Testis (tissue), 3 donors: ENCODE results near the gene HMG20A. TPM values are rescaled to one million over a fixed set of nuclear protein-coding genes. Genes with fewer than 3 reads are reported as not detected.
A peak's percentile ranks its signal among the peaks of the same experiment; 100 is the strongest.

ENCODE experiments used
- DNase-seq: peaks from one replicate; pipeline ENCODE4 v3.0.0-alpha.2; 2019
- H3K27ac ChIP-seq, 2 donors: fragments of 200-600 bp; sonication (generic); one replicate each; pipeline ENCODE4 v1.5.1; 2019
- H3K27me3 ChIP-seq: fragments of 200-600 bp; sonication (generic); one replicate; pipeline ENCODE4 v1.5.1; 2019
- H3K36me3 ChIP-seq: fragments of 200-600 bp; sonication (generic); one replicate; pipeline ENCODE4 v1.5.1; 2017; ENCODE audit warnings: low read depth; ENCODE audit errors: missing control alignments
- H3K4me1 ChIP-seq: fragments of 200-600 bp; sonication (generic); one replicate; pipeline ENCODE4 v1.5.1; 2019
- H3K4me3 ChIP-seq, 2 donors: fragments of 200-600 bp; sonication (generic); one replicate each; pipeline ENCODE4 v1.5.1; 2017 to 2019
- H3K9me3 ChIP-seq: fragments of 200-600 bp; sonication (generic); one replicate; pipeline ENCODE4 v1.5.1; 2017
- POLR2A ChIP-seq: fragments of 450-650 bp; IDR thresholded peaks from one replicate; pipeline ENCODE4 v1.6.1; 2017; ENCODE audit warnings: antibody characterized with exemption, mild to moderate bottlenecking, moderate library complexity
- WGBS, 2 donors: methylation state at CpG; one replicate each; pipeline ENCODE4 v1.1.5; 2018; 5-methylcytosine and 5-hydroxymethylcytosine counted together
- intact Hi-C: fragments of 100-400 bp; cut with DNase I; formaldehyde crosslinking; loops from one replicate; pipeline ENCODE4 v1.15.1; 2023; ENCODE audit warnings: low total_unique reads
- polyA plus RNA-seq: library from polyadenylated mRNA; stranded (reverse); fragments of 350-450 nt; fragmentation: Illumina TruSeq; extraction: RNeasy Lipid Tissue Mini Kit (QIAGEN cat#74804); gene quantifications from one replicate; pipeline ENCODE4 v1.2.3, GENCODE V29; 2014; ENCODE audit warnings: low read depth, low replicate concordance; ENCODE audit not compliant: insufficient read depth
- total RNA-seq, 2 donors: library from RNA; depleted of rRNA; stranded (reverse); fragments of >200 nt; gene quantifications; one replicate each; pipeline ENCODE4 v1.2.3, GENCODE V29; 2016
- TF ChIP-seq, protein P1 (sequence below), 3 experiments: fragments of 450-650 bp in 2 of 3; fragments of 200-600 bp in 1 of 3; sonication (generic) in 1 of 3; IDR thresholded peaks; one replicate each; pipeline ENCODE4 v1.5.1; 2016 to 2019; ENCODE audit warnings: antibody characterized with exemption in 3 of 3, mild to moderate bottlenecking in 2 of 3, moderate library complexity in 1 of 3

The HMG20A gene
- total and polyA plus RNA-seq, 3 donors from 2014 or later, result 44.2 to 87.7 (median 76.9) TPM

DNA sequence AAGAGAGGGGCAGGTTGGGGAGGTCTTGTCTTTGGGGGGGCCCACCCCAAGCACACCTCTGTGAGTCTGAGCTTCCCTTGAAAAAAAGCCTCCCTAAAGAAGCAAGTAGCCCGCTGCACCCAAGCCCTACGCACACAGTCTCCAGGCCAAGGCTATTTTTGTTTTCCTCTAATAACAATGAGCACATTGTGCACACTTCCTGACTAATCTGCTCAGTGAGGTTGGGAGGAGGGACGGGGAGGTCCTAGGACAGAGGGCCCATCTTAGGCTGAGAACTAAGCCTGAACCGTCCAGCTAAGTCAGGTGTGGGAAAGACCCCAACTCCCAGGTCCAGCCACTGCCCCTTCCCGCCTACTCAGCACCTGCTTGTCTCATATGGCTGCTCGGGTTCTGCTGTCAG, 87.2 kb downstream of the HMG20A start:
- Histone ChIP-seq H3K4me3 (no peak overlapping the region), H3K27ac (peak overlapping the region; percentile 91 to 92), H3K4me1 (peaks cover 63% of the 10 kb centered on the region), H3K36me3 (no peaks in the 10 kb centered on the region), H3K27me3 (no peaks in the 10 kb centered on the region), H3K9me3 (no peaks in the 10 kb centered on the region)
- 26 to 55% methylated on average over 5 to 6 of the region's 6 CpGs for WGBS, 2 donors
- DNase-seq, result peak; percentile 93
- intact Hi-C loops, result no loop called here
- TF ChIP-seq POLR2A, result no peak
- TF ChIP-seq, protein P1, sequence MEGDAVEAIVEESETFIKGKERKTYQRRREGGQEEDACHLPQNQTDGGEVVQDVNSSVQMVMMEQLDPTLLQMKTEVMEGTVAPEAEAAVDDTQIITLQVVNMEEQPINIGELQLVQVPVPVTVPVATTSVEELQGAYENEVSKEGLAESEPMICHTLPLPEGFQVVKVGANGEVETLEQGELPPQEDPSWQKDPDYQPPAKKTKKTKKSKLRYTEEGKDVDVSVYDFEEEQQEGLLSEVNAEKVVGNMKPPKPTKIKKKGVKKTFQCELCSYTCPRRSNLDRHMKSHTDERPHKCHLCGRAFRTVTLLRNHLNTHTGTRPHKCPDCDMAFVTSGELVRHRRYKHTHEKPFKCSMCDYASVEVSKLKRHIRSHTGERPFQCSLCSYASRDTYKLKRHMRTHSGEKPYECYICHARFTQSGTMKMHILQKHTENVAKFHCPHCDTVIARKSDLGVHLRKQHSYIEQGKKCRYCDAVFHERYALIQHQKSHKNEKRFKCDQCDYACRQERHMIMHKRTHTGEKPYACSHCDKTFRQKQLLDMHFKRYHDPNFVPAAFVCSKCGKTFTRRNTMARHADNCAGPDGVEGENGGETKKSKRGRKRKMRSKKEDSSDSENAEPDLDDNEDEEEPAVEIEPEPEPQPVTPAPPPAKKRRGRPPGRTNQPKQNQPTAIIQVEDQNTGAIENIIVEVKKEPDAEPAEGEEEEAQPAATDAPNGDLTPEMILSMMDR (IDR thresholded peaks at IDR 0.05), result no peak

DNA sequence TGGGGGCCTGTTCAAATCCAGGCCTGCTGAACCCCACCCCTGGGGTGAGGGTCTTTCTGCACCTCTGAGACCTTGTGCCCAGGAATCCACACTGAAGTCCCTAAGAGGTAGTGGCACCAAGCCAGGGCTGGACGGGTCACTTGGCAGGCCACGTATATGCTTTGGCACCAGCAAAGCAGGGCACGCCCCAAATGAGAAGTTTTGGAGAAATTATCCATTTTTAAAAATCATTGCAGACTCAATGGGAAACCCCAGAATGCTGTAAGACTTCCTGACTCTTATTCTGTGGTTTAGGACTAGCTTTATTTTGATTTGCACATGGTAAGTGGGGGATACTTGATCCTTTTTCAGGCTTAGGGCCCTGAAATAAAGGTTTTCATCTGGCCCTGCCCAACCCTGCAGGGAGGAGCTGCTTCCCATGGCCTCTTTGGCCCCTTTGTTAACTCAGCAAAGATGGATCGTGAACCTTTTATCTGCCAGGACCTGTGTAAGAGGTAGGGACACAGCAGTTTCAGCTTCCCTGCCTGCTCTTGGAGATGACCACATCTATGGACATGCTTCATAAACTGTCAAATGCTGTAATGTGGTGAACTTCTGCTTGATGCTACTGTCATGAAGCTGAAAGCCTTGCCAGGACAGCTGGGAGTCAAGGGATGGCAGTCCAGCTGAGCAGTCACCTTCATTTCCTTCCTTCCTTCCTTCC, 88.0 kb downstream of the HMG20A start:
- Histone ChIP-seq H3K27ac (peak overlapping the region; percentile 91 to 92), H3K9me3 (no peaks in the 10 kb centered on the region), H3K27me3 (no peaks in the 10 kb centered on the region), H3K36me3 (no peaks in the 10 kb centered on the region), H3K4me3 (no peak overlapping the region), H3K4me1 (peaks cover 63% of the 10 kb centered on the region)
- peak; percentile 45 for DNase-seq
- TF ChIP-seq POLR2A, result no peak
- TF ChIP-seq, protein P1 (IDR thresholded peaks at IDR 0.05), result no peak
- intact Hi-C loops, result no loop called here
- 34 to 48% methylated on average over 4 of the region's 4 CpGs for WGBS, 2 donors

DNA sequence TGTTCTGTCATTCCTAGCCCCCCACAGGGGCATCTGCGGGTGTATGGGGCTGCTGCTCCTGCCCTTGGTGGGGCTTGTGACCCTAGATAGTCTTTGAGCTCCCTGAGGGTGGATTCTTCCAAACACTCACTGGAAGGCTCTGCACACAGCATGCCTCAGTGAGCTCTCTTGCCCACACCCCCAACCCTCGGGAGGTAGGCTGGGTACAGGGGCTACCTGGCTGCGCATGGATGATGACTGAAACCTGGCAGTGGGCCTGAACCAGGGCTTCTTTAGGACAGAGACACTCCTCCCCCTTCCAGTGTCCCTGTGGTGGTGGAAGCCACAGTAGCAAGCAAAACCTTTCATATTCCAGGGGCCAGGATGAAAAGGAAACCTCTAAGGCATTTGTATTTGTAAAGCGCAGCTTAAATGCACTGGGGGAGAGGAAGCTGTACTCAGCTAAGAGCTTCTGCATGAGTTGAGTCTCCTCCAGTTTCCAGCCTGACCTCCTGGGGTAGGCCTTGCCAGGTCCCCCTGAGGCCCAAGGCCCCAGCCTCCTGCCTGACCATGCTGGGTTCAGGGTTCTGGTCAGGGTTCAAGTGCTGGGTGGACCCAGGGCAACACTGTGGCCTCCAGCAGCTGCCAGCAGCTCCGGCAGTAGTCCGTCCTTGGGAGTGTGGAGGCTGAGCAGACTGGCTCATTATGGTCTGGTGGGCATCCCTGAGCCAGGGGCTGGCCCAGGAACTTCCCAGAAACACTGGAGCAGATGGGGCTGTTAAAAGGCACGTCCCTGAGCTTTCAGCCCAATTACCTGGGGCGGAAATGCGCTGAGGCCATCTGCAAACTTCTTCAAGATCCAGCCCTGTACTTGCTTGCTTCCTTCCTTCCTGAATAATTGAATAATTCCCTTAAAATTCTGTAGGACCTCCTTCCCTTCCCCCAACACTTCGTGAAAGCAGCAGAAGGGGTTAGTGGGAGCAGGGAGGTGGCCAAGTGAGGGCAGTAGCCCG, 89.7 kb downstream of the HMG20A start:
- H3K27ac ChIP-seq, result peak overlapping the region in 1 of 2 donors; percentile 59
- no peaks in the 10 kb centered on the region for H3K36me3 ChIP-seq
- H3K4me3 ChIP-seq, result no peak overlapping the region
- no peak for TF ChIP-seq POLR2A
- TF ChIP-seq, protein P1 (IDR thresholded peaks at IDR 0.05), result no peak
- H3K9me3 ChIP-seq, result no peaks in the 10 kb centered on the region
- H3K4me1 ChIP-seq, result peaks cover 53% of the 10 kb centered on the region
- H3K27me3 ChIP-seq, result no peaks in the 10 kb centered on the region
- no peak for DNase-seq
- WGBS, 2 donors, result 59 to 88% methylated on average over 9 to 11 of the region's 11 CpGs
- intact Hi-C loops, result no loop called here

DNA sequence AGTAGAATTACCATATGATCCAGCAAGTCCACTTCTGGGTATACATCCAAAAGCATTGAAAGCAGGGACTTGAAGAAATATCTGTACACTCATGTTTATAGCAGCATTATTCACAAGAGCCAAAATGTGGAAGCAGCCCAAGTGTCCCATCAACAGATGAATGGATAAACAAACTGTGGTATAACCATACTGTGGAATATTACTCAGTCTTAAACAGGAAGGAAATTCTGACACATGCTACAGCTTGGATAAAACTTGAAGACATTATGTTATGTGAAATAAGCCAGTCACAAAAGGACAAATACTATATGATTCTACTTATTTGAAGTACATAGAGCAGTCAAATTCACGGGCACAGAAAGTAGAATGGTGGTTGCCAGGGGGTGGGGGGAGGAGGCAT, 91.2 kb downstream of the HMG20A start:
- intact Hi-C loops, result no loop called here
- Histone ChIP-seq H3K9me3 (no peaks in the 10 kb centered on the region), H3K27ac (no peak overlapping the region), H3K27me3 (no peaks in the 10 kb centered on the region), H3K36me3 (no peaks in the 10 kb centered on the region), H3K4me1 (peaks cover 37% of the 10 kb centered on the region), H3K4me3 (no peak overlapping the region)
- 88 to 95% methylated on average over 1 of the region's 1 CpG for WGBS, 2 donors
- no peak for TF ChIP-seq POLR2A
- TF ChIP-seq, protein P1 (IDR thresholded peaks at IDR 0.05), result no peak
- DNase-seq, result no peak
